ENCODE data around the gene ABCC6.

GRCh38 chr16:16164243-16164642, 59.1 kb downstream of the ABCC6 start:
- TF ChIP-seq CTCF (IDR thresholded peaks at IDR 0.05), result no peak
- TF ChIP-seq POLR2A (IDR thresholded peaks at IDR 0.05), result no peak

Measured in testis (tissue), 2 donors.